Activated T-helper 1 cell treated with Interleukin-2 at 50 U/mL for 16 hours (primary cell): ENCODE results near the gene FMNL1.

ENCODE experiments used
- DNase-seq: peaks from one replicate; pipeline ENCODE4 v3.0.0-alpha.2; 2020; ENCODE audit warnings: low read depth

Gene FMNL1

GRCh38 chr17:45223539-45224528 lies 2.1 kb downstream of the FMNL1 start:
- DNase-seq = no peak

GRCh38 chr17:45224671-45225050 lies 3.0 kb downstream of the FMNL1 start:
- no peak for DNase-seq

GRCh38 chr17:45225051-45225700 lies 3.5 kb downstream of the FMNL1 start:
- no peak for DNase-seq

- DNase-seq = peak; percentile 94
Measured at GRCh38 chr17:45225964-45226530, 4.4 kb downstream of the FMNL1 start.

- no peak for DNase-seq
Measured at GRCh38 chr17:45226576-45226975, 4.9 kb downstream of the FMNL1 start.

- DNase-seq = no peak
Measured at GRCh38 chr17:45227101-45227925, 5.6 kb downstream of the FMNL1 start.

- no peak for DNase-seq
Measured at GRCh38 chr17:45227926-45228762, 6.5 kb downstream of the FMNL1 start.

- peak; percentile 64 for DNase-seq
Measured at GRCh38 chr17:45228763-45229539, 7.3 kb downstream of the FMNL1 start.

- DNase-seq = no peak
Measured at GRCh38 chr17:45229681-45230409, 8.2 kb downstream of the FMNL1 start.

GRCh38 chr17:45230410-45230786 lies 8.7 kb downstream of the FMNL1 start:
- DNase-seq = no peak

- DNase-seq = no peak
Measured at GRCh38 chr17:45230787-45231480, 9.2 kb downstream of the FMNL1 start.

- no peak for DNase-seq
Measured at GRCh38 chr17:45231481-45232116, 9.9 kb downstream of the FMNL1 start.

- DNase-seq = no peak
Measured at GRCh38 chr17:45232514-45233422, 11.1 kb downstream of the FMNL1 start.

- DNase-seq = no peak
Measured at GRCh38 chr17:45233423-45233924, 11.8 kb downstream of the FMNL1 start.

- no peak for DNase-seq
Measured at GRCh38 chr17:45234641-45235415, 13.1 kb downstream of the FMNL1 start.
